GM10266 (cell line): ENCODE measurements around the gene DUSP2.
A peak's percentile ranks its signal among the peaks of the same experiment; 100 is the strongest.

Experiments
- DNase-seq: peaks from one replicate; pipeline ENCODE4 v3.0.0; 2012; ENCODE audit errors: extremely low spot score
- TF ChIP-seq, protein P1 (sequence below): IDR thresholded peaks from 2 replicates; pipeline ENCODE4 v1.5.1; 2012; ENCODE audit warnings: mild to moderate bottlenecking, low read depth; ENCODE audit not compliant: control insufficient read depth, insufficient read depth; ENCODE audit errors: missing control alignments

DUSP2 gene

DNA sequence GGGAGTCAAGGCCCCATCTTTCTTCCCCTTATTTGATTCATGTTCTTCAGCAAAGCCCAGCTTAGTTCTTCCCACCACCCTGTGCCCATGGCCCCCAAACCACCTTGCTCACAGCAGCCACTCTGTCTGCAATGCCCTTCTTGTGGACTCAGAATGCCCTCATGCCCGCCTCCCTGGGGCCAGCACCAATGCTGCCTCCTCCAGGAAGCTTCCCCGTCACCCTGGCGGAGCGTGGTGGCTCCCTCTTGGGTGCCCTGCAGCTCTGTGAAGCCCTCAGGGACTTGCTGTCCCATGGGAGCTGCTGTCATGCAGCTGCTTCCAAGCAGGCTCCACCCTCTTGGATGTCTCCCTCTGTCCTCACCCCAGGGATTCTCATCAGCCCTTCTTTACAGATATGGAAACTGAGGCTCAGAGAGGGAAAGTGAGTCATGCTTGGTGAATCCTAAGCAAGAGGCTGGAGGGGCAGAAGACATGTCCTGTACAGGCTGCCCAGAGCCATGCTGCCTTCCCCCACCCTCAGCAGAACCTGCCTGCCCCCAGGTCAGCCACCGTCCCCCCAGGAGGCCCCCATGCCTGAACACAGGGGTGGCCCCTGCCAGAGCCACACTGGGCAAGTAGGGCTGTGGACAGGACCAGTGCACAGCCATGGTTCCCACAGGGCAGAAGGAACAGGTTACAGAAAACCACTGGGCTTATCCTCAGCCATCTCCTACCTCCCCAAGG lies 11.8 kb upstream of the DUSP2 start:
- TF ChIP-seq, protein P1, sequence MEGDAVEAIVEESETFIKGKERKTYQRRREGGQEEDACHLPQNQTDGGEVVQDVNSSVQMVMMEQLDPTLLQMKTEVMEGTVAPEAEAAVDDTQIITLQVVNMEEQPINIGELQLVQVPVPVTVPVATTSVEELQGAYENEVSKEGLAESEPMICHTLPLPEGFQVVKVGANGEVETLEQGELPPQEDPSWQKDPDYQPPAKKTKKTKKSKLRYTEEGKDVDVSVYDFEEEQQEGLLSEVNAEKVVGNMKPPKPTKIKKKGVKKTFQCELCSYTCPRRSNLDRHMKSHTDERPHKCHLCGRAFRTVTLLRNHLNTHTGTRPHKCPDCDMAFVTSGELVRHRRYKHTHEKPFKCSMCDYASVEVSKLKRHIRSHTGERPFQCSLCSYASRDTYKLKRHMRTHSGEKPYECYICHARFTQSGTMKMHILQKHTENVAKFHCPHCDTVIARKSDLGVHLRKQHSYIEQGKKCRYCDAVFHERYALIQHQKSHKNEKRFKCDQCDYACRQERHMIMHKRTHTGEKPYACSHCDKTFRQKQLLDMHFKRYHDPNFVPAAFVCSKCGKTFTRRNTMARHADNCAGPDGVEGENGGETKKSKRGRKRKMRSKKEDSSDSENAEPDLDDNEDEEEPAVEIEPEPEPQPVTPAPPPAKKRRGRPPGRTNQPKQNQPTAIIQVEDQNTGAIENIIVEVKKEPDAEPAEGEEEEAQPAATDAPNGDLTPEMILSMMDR = no peak
- no peak for DNase-seq

DNA sequence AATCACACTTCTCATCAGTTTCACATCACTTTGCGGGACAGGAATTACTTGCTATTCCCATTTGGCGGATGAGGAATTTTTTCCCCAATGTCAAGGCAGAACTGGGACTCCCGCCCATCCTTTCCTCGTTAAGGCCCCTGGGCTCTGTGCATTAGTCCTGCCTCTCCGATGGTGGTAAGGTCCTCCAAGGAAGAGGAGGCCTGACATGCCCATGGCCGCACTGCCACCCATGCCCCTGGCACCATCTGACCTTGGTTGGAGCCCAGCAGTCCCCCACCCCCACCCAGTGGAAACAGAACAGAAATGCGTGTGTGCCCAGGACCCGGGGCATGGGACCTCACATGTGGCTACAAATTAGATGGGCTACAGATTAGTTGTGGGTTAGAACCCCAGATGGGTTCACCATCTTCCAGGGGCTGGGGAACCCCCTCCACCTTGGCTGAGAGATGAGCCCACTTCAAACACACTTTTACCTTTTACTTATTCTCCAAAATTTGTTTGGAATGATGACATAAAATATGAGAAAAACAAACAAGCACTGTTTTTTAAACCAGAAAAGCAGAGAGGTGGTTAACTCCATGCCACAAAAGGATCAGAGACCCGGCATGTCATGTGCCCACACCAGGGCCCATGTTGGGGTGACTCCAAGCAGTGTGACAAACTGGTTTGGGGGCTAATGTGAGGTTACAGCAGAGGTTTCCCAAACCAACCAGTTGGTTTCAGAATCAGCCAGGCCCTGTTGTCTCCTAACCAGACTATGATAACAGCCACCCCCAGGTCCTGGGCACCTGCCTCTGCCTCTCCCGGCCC lies 11.0 kb upstream of the DUSP2 start:
- TF ChIP-seq, protein P1 = no peak
- no peak for DNase-seq

DNA sequence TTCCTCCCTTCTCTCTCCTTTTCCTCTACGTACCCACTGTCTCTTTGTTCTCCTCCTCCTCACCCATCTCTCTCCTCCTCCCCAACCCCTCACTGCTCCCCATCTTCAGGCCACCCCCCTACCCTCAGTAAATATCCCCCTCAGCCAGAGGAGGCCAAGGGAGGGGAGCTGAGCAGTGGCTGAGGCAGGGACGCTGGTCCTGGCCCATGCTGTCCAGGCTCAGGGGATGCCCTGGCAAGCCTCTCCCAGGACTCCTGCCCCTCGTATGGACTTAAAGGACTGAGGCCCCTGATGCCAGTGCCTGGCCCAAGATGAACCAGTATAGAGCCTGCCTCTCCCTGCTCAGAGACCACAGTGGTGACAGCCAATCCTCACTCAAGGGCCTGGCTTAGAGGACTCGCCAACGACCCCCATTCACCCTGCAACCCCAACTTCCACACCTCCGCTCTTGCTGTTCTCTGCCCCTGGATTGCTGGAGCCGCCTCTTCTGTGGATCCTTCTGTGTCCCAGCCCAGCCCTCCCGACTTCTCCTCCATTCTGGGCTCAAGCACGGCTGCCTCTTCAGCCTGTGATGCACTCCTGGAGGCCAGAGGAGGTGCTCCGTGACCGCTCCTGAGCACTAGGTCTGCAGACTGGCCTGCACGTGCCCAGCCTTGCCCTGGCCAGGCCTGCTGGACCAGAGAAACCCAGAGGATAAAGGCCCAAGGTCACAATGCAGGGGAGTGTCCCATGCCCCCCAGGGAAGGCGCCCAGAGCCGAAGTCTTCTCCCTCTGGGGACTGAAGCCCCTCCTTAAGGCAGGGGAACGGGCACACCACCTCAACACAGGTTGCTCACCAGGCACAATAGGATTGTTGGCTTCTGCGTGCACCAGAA lies 9.5 kb upstream of the DUSP2 start:
- no peak for DNase-seq
- TF ChIP-seq, protein P1 = no peak

DNA sequence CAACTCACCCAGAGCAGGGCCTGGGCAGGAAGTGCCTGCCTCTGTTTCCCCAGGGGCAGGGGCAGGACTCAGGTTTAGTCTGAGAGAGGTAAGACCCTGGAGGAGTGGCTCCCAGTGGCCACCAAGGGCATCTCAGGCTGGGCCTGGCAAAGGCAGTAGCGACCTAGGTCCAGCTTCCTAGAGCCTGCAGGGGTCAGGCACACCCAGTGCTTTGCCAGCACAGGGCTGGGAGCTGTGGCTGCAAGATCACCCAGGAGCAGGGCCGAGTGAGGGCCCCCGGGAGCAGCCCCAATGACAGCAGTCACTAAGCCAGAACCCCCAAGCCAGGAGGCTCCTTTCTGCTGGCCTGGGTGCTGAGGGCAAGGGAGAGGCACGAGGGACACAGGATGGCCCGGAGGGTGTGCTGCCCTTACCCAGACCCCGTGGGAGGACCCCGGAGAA lies 8.8 kb upstream of the DUSP2 start:
- DNase-seq = no peak
- TF ChIP-seq, protein P1 = peak; percentile 22

DNA sequence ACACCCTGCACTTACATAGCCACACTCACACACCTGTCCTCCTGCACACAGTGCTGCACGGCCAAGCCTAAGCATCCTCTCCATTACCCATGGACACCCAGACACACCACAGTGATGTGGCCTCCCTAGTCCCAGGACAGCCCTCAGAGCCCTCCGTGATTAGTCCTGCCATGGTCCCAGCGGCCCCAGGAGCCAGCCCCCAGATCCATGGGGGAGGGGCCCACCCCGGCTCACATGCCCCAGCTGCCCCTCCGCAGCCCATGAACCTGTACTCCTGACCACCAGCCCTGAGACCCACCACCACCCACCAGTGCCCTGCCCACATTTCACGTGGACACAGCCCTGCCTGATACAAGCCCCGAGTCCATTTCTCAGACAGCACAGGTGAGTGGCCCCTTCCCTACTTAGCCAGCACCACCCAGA lies 8.1 kb upstream of the DUSP2 start:
- no peak for DNase-seq
- TF ChIP-seq, protein P1 = no peak

DNA sequence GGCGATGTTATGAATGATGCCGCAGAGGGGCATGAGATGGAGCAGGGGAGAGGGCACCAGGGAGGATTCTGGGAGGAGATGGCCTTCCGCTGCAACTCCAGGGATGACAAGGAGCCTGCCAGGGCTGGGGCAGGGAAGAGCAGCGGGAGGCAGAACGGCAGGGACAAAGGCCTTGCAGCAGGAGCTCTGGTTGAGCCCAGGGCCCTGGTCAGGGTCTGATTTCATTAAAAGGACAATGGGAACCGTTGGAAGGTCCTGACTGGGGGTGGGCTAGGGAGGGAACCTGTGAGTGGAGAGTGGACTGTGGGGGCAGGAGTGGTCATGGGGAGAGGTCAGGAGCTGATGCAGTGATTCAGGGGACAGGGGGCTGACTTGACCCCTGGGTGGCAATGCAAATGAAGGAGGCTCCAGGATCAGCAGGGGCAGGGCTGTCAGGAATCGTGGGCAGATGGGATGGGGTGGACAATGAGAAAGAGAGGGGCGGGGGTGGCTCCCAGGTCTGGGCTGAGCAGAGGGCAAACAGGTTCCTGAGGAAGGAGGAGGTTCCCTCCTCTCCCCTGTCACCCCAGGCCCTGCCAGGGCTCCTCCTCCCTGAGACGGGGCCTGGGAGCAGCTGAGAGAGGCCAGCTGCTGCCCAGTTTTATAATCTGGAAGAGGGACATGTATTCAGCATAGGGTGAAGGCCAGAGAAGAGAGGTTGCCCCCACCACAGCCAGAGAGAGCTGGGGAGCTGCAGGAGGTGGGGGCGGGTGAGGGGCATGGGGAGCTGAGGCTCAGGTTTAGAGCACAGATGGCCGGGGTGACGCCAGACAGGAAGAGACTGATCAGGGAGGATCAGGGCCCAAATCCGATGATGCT lies 7.3 kb upstream of the DUSP2 start:
- TF ChIP-seq, protein P1 = no peak
- DNase-seq = no peak
